Measurements from ENCODE around the gene CD79A. TPM values are rescaled to one million over a fixed set of nuclear protein-coding genes. Genes with fewer than 3 reads are reported as not detected.

CD79A gene
- total and polyA plus RNA-seq, 8 donors, result 1.5 to 18.7 (median 3.2) TPM; not detected in 3

DNA sequence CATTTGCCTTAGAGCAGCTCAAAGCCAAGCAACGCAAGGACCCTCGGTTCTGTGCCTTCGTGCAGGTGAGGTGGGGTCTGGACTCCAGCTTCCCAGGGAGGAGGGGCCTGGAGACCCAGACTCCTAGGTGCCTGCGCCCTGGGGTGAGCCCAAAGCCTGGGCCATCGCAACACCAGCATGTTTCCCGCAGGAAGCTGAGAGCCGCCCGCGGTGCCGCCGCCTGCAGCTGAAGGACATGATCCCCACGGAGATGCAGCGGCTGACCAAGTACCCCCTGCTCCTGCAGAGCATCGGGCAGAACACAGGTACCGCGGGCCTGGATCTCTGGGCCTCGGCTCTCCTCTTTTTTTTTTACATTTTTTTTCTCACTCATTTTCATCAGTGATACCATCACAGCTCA, 25.5 kb downstream of the CD79A start:
- 92 to 94% (median 93%) methylated on average over 15 to 17 of the region's 17 CpGs for WGBS, 5 donors
- peaks cover 11 to 35% (median 32%) of the 10 kb centered on the region in 4 donors for H3K4me1 ChIP-seq
- no peaks in the 10 kb centered on the region for H3K27me3 ChIP-seq
- no peak for DNase-seq
- TF ChIP-seq POLR2AphosphoS5 (IDR thresholded peaks at IDR 0.05) (no peak), POLR2A (IDR thresholded peaks at IDR 0.05) (no peak)
- TF ChIP-seq, protein P1, sequence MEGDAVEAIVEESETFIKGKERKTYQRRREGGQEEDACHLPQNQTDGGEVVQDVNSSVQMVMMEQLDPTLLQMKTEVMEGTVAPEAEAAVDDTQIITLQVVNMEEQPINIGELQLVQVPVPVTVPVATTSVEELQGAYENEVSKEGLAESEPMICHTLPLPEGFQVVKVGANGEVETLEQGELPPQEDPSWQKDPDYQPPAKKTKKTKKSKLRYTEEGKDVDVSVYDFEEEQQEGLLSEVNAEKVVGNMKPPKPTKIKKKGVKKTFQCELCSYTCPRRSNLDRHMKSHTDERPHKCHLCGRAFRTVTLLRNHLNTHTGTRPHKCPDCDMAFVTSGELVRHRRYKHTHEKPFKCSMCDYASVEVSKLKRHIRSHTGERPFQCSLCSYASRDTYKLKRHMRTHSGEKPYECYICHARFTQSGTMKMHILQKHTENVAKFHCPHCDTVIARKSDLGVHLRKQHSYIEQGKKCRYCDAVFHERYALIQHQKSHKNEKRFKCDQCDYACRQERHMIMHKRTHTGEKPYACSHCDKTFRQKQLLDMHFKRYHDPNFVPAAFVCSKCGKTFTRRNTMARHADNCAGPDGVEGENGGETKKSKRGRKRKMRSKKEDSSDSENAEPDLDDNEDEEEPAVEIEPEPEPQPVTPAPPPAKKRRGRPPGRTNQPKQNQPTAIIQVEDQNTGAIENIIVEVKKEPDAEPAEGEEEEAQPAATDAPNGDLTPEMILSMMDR (IDR thresholded peaks at IDR 0.05), result no peak
- peaks cover 79 to 100% (median 100%) of the 10 kb centered on the region in 4 donors for H3K36me3 ChIP-seq
- peak overlapping the region in 1 of 5 donors; percentile 76 for H3K27ac ChIP-seq
- no peak overlapping the region for H3K4me3 ChIP-seq
- no peaks in the 10 kb centered on the region for H3K9me3 ChIP-seq
- intact Hi-C loops (cut with DNase I; ENCODE audit: low total_unique reads), result no loop called here

GRCh38 chr19:41903193-41903953, 26.3 kb downstream of the CD79A start:
- TF ChIP-seq POLR2AphosphoS5 (IDR thresholded peaks at IDR 0.05) (no peak), POLR2A (IDR thresholded peaks at IDR 0.05) (no peak), EP300 (IDR thresholded peaks at IDR 0.05) (no peak)
- TF ChIP-seq, protein P1 (IDR thresholded peaks at IDR 0.05), result no peak
- H3K4me1 ChIP-seq, result peaks cover 11 to 35% (median 32%) of the 10 kb centered on the region in 4 donors
- peak overlapping the region; percentile 76 to 84 (median 78) for H3K27ac ChIP-seq
- intact Hi-C loops (cut with DNase I; ENCODE audit: low total_unique reads), result no loop called here
- H3K4me3 ChIP-seq, result no peak overlapping the region
- H3K27me3 ChIP-seq, result no peaks in the 10 kb centered on the region
- H3K36me3 ChIP-seq, result peaks cover 71 to 100% (median 96%) of the 10 kb centered on the region in 4 donors
- no peaks in the 10 kb centered on the region for H3K9me3 ChIP-seq
- DNase-seq, result no peak
- WGBS, 5 donors, result 60 to 84% (median 73%) methylated on average over 12 to 19 of the region's 19 CpGs

GRCh38 chr19:41904118-41904870, 27.2 kb downstream of the CD79A start:
- TF ChIP-seq EP300 (IDR thresholded peaks at IDR 0.05) (no peak), POLR2AphosphoS5 (IDR thresholded peaks at IDR 0.05) (peak in 2 of 3 donors; percentile 38 to 56)
- WGBS, 5 donors, result 25 to 53% (median 48%) methylated on average over 8 to 30 of the region's 30 CpGs
- Histone ChIP-seq H3K27me3 (no peaks in the 10 kb centered on the region), H3K9me3 (no peaks in the 10 kb centered on the region), H3K4me1 (peaks cover 11 to 35% (median 32%) of the 10 kb centered on the region in 4 donors), H3K36me3 (peaks cover 62 to 96% (median 87%) of the 10 kb centered on the region in 4 donors), H3K4me3 (peak overlapping the region in 2 of 4 donors; percentile 23 to 30), H3K27ac (peak overlapping the region; percentile 76 to 84 (median 78))
- intact Hi-C loops (cut with DNase I; ENCODE audit: low total_unique reads), result no loop called here
- peak; percentile 90 to 95 for DNase-seq

- peak overlapping the region in 3 of 5 donors; percentile 76 to 83 (median 78) for H3K27ac ChIP-seq
- H3K36me3 ChIP-seq, result peaks cover 53 to 85% (median 76%) of the 10 kb centered on the region in 4 donors
- no peaks in the 10 kb centered on the region for H3K9me3 ChIP-seq
- H3K4me3 ChIP-seq, result peak overlapping the region in 3 of 4 donors; percentile 5 to 30 (median 23)
- peaks cover 11 to 35% (median 32%) of the 10 kb centered on the region in 4 donors for H3K4me1 ChIP-seq
- no peak for DNase-seq
- peaks cover 0 to 6% (median 0%) of the 10 kb centered on the region in 3 donors for H3K27me3 ChIP-seq
- TF ChIP-seq POLR2AphosphoS5 (IDR thresholded peaks at IDR 0.05), result no peak
- TF ChIP-seq POLR2A (IDR thresholded peaks at IDR 0.05), result no peak
- TF ChIP-seq EP300 (IDR thresholded peaks at IDR 0.05), result no peak
- TF ChIP-seq, protein P1 (IDR thresholded peaks at IDR 0.05), result no peak
- intact Hi-C loops (cut with DNase I; ENCODE audit: low total_unique reads), result no loop called here
- 49 to 79% (median 72%) methylated on average over 18 to 24 of the region's 24 CpGs for whole genome bisulfite sequencing, 5 donors
Observed at GRCh38 chr19:41905273-41906002, 28.4 kb downstream of the CD79A start.
